Cerebellar cortex (tissue), 1 donor: Measurements from ENCODE around the gene CDKL1.

Experiments
- DNase-seq: peaks from one replicate; pipeline ENCODE4 v3.0.0-alpha.2; 2015; ENCODE audit warnings: low spot score

CDKL1 gene

GRCh38 chr14:50396631-50397389, at the start of gene CDKL1:
Gene CDKL1, minus strand, starts transcription at chr14:50396881. Its CDS starts 1,013 bp downstream, at chr14:50395868.
- DNase-seq, result peak; percentile 58

GRCh38 chr14:50434528-50434927, 37.8 kb upstream of the CDKL1 start:
- DNase-seq, result no peak

- DNase-seq, result no peak
Observed at GRCh38 chr14:50432131-50432530, 35.5 kb upstream of the CDKL1 start.

- DNase-seq, result no peak
Observed at GRCh38 chr14:50425816-50426215, 29.1 kb upstream of the CDKL1 start.

DNA sequence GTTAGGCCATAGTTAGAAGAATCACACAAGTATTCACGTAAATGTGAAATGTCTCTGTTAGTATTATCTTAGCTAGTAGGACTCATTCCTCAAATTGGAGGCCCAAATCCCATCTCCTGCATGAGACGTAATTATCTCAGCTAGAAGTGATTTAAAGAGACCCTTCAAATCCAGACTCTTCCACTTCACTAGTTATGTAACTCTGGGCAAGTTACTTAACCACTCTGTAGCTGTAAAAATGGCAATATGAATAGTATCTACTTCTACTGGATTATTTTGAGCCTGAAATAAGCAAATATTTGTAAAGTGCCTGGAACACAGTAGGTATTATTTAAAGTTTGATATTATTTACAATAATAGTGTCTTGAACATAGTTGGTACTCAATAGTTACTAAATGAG, 28.4 kb upstream of the CDKL1 start:
- no peak for DNase-seq

GRCh38 chr14:50423529-50423928, 26.8 kb upstream of the CDKL1 start:
- no peak for DNase-seq

DNA sequence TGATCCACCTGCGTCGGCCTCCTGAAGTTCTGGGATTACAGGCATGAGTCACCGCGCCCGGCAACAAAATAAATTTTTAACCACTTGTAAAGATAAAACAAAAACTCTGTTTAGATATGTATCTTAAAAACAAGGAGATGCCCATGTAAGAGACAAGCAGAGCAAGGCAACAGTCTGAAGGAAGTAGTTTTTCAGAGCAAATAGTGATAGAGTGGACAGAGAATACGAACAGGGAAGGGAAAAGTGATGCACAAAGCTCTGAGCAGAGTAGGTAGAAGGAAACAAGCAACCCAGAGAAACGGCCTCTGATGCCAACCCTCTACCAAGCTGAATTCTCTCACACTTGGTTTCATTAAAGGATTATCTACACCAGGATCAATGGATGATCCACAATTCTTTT, 24.8 kb upstream of the CDKL1 start:
- DNase-seq, result no peak

DNA sequence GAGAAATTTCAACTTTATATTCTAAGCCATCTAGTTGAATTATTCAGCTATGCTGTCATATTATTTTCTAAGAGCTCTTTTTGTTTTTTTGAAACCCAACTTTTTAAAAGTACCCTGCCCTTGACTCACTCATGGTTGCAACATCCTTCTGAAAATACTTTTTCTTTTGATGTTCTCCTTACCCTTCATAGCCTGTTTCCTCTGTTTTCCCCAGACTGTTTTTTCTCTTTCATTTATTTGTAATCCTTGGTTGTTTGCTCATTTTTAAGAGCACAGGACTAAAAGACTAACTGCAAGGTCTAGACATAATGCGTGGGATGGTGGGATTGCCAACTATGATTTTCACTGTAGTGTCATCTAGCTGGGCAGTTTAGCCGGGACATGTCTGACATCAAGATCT, 21.2 kb upstream of the CDKL1 start:
- no peak for DNase-seq

DNA sequence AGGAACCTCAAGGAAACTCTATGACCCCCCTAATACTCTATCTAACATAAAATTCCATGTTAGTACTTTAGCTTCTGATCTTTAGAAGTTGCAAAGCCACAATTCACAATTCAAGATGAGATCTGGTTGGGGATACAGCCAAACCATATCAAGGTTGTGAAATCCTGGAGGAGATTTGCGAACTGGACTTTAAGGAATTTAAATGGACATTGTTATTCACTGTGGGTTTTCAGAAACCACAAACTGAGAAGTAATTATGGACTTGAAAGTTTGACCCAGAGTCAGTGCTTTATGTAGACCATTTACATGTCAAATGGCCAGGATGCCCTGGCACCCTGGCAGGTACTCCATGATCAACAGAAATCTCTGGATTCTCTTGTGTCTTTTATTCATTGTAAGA, 14.2 kb upstream of the CDKL1 start:
- no peak for DNase-seq

- DNase-seq, result no peak
Observed at GRCh38 chr14:50410071-50410470, 13.4 kb upstream of the CDKL1 start.

DNA sequence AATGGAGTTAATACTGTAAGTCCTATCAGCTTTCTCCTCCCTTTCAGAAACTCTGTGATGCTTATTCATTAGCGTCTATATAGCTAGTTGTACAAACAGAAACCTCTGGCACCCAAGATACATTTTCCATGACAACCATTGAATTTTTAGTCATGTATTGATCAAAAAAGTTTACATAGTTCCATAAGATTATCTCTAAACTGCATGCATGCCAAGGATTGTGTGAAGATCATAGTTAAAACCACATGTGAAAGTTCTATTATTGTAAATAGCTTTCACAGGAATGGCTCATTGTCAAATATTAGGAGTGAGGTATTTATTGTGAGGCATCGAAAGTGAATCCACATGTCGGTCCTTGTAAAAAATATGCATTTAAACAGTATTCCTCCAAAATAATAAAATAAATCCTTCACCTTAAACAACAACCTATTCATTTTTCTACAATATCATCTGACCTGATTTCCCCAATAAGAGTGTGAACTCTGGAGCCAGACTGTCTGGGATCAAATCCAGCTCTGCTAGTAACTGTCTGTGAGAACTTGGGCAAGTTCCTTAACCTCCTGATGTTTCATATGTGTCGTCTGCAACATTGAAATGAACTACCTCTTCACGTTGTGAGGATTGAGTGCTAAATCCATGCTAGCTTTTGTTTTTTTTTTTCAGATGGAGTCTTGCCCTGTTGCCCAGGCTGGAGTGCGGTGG, 10.6 kb upstream of the CDKL1 start:
- no peak for DNase-seq

DNA sequence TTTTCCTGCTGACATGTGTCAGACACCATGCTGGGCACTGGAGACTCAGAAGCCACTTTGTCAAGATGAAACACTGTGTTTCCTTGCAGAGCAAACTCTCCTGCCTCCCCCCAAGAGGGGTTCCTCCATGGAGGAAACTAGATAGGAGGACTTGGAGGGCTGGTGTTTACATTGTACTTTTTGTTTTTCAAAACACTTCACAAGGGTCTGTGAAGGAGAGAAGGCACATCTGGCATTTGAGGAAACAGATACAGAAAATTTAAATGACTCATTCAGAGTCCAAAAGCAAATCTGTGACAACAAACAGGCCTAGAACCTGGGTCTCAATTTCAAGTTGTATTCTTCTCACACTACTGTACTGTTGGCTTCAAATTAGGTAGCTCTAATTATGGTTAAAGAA, 6.7 kb upstream of the CDKL1 start:
- no peak for DNase-seq

DNA sequence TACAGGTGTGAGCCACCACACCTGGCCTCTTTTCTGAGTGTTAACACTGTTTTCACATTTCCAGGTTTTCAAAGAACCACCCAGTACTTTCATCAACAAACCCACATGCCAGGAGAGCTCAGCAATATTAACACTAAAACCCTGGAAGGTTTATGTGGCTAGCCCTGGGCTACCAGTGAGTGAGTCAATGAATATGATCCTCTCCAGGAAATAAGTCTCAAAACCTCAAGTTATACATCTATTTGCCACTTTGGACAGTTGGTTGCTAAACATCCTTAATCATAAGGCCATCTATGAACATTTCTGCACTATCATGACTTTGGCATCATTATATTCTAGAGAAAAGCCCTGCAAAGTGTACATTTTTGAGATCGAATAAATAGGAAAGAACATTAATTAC, 6.3 kb upstream of the CDKL1 start:
- no peak for DNase-seq

- no peak for DNase-seq
Observed at GRCh38 chr14:50400461-50400860, 3.8 kb upstream of the CDKL1 start.

GRCh38 chr14:50399251-50400032, 2.8 kb upstream of the CDKL1 start:
- no peak for DNase-seq

DNA sequence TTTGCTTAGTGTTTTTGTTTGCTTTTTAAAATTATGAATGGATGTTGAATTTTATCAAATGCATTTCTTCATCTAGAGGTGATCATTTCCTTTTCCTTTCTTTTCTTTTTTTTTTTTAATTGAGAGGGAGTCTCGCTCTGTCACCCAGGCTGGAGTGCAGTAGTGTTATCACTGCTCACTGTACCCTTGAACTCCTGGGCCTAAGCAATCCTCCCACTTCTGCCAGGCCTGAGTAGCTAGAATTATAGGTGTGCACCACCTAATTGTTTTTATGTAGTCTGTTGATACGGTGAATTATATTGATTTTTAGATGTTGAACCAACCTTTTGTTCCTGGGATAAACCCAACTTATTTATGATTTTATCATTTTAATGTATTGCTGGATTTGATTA, 1.5 kb upstream of the CDKL1 start:
- DNase-seq, result no peak

DNA sequence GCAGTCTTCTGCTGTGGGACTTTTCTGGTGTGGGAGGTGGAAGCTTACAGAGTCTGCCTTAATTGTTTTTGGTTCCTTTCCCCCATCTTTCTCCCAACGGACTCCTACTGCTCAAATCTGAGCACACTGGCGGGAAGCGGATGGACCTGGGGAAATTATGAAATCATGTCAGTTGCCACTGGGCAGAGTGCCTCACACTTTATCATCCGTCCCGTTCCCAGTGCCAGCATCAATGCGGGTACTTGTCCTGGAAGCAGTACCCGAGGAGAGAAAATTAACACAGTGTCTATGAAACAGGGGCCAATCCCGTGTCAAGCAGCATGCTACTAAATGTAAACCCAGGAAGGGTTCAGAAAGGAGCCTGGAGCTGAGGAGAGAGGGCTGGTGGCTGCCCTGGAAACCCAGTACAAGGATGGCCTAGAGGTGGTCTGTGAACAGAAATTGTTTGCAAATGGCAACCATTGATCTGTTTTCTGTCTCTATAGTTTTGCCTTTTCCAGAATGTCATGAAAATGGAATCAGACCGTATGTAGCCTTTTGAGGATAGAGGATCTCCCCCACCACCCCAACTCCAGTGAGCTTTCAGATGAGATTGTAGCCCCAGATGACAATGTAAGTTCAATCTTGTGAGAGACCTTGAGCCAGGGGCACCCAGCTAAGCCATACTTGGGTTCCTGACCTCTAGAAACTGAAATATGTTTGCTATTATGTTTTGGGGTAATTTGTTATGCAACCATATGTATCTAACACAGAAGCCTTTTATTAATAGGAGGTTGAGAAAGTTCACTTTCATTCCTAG, 908 bp upstream of the CDKL1 start:
- DNase-seq, result peak; percentile 57

DNA sequence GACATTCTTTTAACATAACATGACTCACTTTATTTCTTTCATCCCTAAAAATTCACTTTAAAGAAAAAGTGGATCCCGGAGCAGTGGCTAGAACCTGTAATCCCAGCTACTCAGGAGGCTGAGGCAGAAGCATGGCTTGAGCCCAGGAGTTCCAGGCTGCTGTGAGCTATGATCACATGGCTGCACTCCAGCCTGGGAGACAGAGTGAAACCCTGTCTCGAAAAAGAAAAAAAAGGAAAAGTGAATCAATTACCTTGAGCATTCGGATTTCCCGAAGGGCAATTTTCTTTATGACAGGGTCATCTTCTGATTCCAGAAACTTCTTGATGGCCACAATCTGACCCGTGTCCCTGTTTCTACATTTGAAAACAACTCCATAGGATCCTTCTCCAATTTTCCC, 1.2 kb downstream of the CDKL1 start:
- DNase-seq, result no peak

- DNase-seq, result no peak
Observed at GRCh38 chr14:50394713-50395112, 2.0 kb downstream of the CDKL1 start.

DNA sequence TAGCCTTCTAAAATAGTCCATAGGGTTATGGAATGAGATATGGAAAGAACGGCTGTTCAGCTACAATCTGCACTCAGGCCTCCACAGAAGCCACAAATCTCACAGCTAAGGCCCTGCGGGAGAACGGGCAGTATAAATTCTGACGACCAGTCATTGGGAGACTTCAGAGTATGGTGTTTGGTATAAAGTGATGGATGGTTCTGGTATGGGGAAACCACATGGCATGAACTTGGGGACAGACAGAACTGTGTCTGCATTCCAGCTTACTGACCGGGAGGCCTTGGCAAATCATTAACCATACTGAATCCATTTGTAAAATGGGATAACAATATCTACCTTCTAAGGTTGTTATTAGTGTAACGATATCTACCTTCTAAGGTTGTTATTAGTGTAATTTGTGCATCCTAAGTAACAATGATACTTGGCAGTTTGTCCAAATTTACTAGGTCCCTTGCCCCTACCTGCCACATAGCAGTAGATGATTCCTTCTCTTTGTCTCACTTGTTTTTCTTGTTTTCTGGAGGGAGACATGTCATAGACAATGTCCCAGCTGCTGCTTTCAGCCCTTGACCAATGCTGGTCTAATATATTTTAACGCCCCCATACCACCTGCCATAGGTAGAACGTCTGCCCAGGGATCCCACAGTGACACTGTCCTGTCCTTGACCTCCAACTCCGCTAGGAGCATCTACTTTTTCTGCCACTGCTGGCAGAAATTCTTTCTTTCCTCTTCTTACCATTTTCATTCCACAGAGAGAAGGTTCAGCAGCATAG, 6.8 kb downstream of the CDKL1 start:
- DNase-seq, result no peak

DNA sequence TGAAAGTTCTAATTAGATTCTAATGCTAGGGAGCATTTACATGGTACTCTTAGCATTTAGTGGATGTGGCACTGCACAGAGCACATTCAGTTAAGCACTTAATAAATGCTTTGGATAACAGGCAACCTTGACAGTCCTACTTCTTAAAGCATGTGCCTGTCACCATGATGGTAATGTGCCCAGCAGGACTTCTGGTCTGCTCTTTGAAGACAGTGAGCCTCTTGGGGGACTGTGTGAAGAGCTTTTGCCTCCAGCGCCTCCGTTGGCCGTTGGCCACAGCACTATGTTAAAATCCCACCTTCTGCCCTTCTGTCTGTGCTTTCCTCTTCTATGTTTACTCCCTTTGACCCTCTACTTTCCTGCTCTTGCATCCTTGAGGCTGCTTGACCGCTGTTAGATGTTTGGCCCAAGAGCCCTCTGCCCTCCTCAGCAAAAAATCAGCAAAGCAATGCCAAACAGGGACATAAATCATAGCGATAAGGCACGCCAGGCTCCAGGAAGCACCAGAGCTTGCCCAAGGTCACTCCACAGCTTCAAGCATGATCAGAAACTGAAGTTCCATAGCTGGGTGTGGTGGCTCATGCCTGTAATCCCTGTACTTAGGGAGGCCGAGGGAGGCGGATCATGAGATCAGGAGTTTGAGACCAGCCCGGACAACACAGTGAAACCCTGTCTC, 8.3 kb downstream of the CDKL1 start:
- DNase-seq, result no peak
